GM19240 (cell line): ENCODE results near the gene TPPP.
"Not testable (repeated sequence)": the region's sequence is repeated elsewhere in the genome, so short reads cannot be mapped to it uniquely, and the experiment has no call there.

Experiments
- DNase-seq: peaks from one replicate; pipeline ENCODE4 v3.0.0; 2011; ENCODE audit warnings: low spot score; ENCODE audit not compliant: insufficient read length

The TPPP gene

DNA sequence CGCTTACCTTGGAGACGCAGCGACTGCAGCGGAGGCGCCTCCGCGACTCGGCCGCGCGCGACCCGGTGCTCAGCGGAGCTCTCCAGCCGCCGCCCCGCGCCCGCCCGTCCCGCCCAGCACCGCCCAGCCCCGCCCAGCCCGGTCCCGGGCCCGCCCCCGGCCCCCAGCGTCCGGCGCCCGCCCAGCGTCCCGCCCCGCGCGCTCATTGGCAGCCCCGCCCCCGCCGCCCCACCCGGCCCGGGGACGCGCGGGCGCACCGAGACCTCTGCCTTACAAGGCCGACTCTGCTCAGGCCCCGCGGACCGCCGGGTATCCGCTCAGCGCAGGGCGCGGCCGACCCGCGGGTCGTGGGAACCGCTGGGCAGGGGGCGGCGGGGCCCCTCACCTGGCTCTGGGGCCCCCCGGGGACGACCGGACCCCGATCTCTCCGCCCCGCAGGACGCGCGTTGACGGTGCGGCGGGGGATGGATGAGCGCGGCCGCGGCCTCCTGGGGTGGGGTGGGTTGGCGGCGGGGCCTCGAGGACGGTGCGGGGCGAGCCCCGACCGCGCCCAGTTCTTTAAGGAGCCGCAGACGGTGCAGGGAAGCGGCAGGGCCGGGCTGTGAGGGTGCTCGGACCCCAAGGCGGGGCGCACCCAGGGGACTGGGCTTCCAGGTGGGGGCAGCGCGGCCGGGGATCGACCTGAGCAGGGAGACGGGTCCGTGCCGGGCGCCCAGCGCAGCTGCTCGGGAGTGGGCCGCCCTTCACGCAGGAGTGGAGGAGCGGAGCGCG lies at the start of gene TPPP:
TPPP (minus strand) TSS at position 82 of the 771 bp plus-strand sequence. CDS start 15,292 bp downstream, outside the sequence.
- DNase-seq, result peak; percentile 69

DNA sequence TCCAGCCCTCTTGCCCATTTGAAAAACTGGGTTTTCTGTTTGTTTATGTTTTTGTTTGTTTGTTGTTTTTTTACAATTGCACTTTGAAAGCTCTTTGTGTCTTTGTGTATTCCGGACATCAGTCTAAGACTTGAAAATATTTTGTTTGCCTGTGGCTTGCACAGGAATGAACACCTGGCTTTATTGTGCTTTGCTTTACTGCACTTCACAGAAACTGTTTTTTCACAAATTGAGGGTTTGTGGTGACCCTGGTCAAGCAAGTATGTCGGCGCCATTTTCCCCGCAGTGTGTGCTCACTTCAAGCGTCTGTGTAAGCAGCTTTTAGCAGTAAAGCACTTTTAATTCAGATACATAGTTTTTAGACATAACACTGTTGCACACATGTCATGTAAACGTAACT lies 49.1 kb upstream of the TPPP start:
- not testable (repeated sequence) for DNase-seq

GRCh38 chr5:734145-734544 lies 41.0 kb upstream of the TPPP start:
- DNase-seq, result not testable (repeated sequence)

- not testable (repeated sequence) for DNase-seq
Measured at GRCh38 chr5:732754-733454, 39.8 kb upstream of the TPPP start.

DNA sequence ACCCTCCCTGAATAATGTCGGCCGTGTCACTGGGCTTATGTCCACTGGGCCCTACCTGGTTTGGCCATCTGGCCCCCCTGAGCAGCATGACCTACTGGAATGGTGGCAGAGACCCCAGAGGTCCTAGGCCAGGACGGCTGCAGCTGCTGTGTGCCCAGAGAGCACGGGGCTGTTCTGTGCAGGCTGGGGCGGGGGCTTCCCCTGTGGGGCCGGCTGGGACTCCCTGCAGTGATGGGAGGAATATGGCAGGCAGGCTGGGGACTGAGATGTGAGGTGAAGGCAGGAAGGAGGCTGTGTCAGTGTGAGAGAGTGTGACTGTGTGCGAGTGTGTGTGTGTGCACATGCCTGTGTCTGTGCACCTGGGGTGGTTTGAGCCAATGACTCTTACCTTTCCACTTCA lies 36.1 kb upstream of the TPPP start:
- DNase-seq, result not testable (repeated sequence)

DNA sequence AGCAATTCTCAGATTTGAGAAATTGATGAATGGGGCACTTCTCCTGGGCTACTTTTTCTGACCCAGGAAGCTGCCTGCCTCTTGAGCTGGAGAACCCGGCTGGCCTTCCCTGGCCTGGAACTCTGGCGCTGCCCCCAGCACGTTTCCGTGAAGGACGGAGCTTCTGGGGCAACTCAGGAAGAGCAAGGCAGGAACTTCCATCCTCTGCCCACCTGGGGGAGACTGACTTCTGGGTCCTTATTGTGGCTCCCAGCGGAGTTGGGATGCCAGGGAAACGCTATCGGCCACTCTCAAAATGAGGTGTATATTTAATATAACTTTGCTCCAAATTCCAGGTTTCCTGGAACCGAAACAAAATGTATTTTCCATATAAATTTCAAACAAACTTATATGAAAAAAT lies 33.9 kb upstream of the TPPP start:
- not testable (repeated sequence) for DNase-seq

- not testable (repeated sequence) for DNase-seq
Measured at GRCh38 chr5:723865-724264, 30.7 kb upstream of the TPPP start.

DNA sequence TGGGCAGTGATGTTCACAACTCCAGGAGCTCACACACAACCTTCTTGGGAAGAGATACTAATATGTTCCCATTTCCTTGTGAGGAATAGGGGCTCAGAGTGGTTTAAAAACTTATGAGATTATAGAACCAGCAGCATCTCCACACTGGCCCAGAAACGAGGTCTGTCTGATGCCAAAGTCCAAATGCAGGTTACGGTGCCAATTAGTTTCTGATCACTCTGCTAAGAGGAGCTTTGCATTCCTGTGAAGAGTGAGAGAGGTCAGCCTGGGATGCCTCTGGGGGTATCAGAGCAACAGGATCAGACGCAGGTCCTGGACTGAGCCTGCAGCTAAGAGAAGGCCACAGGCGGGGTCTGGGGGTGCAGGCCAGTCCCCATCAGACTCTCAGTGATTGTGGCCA lies 30.2 kb upstream of the TPPP start:
- DNase-seq, result not testable (repeated sequence)

DNA sequence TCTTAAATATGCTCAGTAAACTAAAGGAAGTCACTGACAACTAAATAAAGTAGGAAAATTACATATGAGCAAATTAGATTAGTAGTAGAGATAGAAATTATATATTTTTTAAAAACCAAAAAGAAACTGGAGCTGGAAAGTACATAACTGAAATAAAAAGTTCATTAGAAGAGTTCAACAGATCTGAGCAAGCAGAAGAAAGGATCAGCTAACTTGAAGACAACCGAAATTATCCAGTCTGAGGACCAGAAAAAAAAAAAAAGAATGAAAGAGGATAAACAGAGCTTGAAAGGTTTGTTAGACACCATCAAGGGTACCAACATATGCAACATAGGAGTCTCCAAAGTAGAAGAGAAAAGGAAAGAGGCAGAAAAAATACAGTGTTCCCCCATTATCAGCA lies 26.2 kb upstream of the TPPP start:
- DNase-seq, result not testable (repeated sequence)

DNA sequence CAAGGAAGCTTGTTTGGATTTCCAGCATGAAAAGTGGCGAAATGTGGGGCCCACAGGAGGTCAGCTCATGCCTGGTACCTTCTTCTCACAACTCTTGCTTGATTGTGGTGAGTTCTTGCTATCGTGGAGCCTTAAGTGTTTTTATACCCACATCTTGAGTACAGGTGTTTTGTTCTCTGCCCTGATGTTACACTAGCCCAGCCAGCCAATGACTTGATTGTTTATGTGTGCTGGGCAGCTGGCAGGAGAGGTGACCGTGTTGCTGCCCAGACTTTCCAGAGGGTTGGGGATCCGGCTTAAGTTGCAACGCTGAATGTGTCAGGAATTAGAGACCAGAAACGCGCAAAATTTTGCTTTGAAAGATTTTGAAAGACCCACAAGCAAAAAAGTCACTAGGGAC lies 24.0 kb upstream of the TPPP start:
- DNase-seq, result no peak

DNA sequence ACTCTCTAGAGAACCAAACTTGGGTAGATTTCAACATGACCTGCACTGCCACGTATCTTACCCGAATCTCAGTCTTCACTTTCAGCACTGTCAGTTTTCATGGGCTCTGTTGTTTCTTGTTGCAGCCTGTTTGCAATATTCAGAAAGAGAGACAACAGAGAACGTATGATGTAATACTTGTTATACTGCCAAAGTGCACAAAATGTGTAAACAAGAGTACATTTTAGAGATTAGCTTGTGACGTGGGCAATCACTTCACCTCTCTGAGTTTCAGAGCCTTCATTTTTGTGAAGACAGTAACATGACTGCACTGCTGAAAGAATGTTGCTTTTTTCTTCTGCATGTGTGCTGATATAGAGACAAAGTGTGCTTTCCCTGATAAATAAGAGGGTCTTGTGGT lies 23.6 kb upstream of the TPPP start:
- not testable (repeated sequence) for DNase-seq

DNA sequence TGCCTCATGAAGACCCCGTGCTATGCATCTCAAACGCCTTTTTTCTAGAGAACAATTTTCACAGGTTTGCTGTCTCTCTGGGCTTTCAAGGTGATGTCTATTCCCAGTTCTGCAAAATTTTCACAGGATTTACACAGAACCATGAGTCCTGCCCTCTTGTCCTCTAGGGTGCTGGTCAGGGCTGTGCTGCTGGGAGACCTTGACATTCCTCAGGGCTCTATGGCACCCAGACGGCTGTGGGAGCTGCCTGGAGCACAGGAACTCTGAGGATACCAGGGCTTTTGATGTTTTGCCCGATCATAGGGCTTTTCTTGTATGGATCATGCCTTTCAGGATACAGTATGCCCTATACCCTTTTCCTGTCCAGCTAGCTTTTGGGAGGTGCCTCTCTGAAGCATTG lies 22.5 kb upstream of the TPPP start:
- DNase-seq, result not testable (repeated sequence)

GRCh38 chr5:714215-715118 lies 21.3 kb upstream of the TPPP start:
- DNase-seq, result not testable (repeated sequence)

DNA sequence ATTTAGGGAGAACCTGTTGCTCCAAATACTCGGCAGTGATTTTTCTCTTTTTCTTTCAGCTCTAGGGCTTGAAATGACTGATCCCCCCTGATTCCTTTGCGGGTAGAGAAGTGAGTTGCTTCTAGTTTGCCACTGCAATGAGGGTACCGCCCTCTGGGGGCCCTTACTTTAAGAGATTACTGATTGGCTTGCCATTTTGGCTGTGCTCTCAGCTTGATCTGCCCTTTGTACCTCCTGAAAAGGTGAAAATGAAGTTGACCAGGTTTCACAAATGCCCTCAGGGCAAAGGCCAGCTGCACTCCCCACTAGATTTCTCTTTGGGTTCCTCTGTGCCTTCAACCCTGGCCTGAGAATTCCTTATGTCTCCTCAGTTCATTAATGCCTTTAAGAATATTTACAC lies 20.5 kb upstream of the TPPP start:
- not testable (repeated sequence) for DNase-seq

DNA sequence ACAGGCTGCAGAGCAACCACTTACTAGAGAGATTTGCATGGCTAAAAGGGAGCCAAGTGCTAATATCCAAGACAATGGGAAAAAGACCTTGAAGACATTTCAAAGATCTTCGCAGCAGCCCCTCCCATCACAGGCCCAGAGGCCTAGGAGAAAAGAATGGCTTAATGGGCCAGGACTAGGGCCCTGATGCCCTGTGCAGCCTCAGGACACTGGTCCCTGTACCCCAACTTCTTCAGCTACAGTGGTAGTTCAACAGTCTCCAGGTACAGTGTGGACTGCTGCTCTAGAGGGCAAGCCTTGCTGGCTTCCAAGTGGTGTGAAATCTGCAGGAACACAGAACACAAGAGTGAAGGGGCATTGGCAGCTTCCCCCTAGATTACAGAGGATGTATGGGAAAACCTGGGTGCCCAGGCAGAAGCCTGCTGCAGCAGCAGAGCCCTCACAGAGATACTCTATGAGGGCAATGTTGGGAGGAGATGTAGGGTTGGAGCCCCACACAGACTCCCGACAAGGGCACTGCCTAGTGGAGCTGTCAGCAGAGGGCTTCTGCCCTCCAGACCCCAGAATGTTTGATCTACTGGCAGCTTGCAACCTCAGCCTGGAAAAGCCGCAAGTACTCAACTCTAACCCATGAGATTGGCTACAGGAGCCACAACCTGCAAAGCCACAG lies 15.8 kb upstream of the TPPP start:
- not testable (repeated sequence) for DNase-seq

- not testable (repeated sequence) for DNase-seq
Measured at GRCh38 chr5:708374-708773, 15.2 kb upstream of the TPPP start.

GRCh38 chr5:706127-706526 lies 13.0 kb upstream of the TPPP start:
- DNase-seq, result not testable (repeated sequence)

GRCh38 chr5:696753-697702 lies 3.9 kb upstream of the TPPP start:
- DNase-seq, result not testable (repeated sequence)

- not testable (repeated sequence) for DNase-seq
Measured at GRCh38 chr5:696191-696590, 3.0 kb upstream of the TPPP start.

GRCh38 chr5:695475-695874 lies 2.3 kb upstream of the TPPP start:
- not testable (repeated sequence) for DNase-seq
